DOHH2 (cell line): ENCODE data around the gene HOXA6.
A peak's percentile ranks its signal among the peaks of the same experiment; 100 is the strongest.

Source experiments
- H3F3A ChIP-seq: fragments of 200-600 bp; sonication (generic), shearing (Covaris generic); 2 replicates; pipeline ENCODE4 v1.6.0; 2016; ENCODE audit warnings: antibody characterized with exemption, mild to moderate bottlenecking; ENCODE audit not compliant: control insufficient read depth, insufficient read depth
- H3K27ac ChIP-seq: fragments of 200-600 bp; sonication (generic); 2 replicates; pipeline ENCODE4 v1.5.1; 2014; ENCODE audit warnings: low read depth, mild to moderate bottlenecking, low read length, moderate library complexity
- H3K27me3 ChIP-seq: fragments of 200-600 bp; sonication (generic); 2 replicates; pipeline ENCODE4 v1.6.1; 2014; ENCODE audit warnings: mild to moderate bottlenecking, low read length, mixed read lengths; ENCODE audit not compliant: control insufficient read depth
- H3K36me3 ChIP-seq: fragments of 200-600 bp; sonication (generic); 2 replicates; pipeline ENCODE4 v1.6.1; 2014; ENCODE audit warnings: mild to moderate bottlenecking, low read length, moderate library complexity, mixed read lengths; ENCODE audit not compliant: control insufficient read depth
- H3K4me1 ChIP-seq: fragments of 200-600 bp; sonication (generic); 2 replicates; pipeline ENCODE4 v1.6.1; 2014; ENCODE audit warnings: mild to moderate bottlenecking, low read length, mixed read lengths; ENCODE audit not compliant: control insufficient read depth
- H3K4me2 ChIP-seq: fragments of 200-600 bp; sonication (generic); 2 replicates; pipeline ENCODE4 v1.6.0; 2014; ENCODE audit warnings: mild to moderate bottlenecking, low read length, moderate library complexity
- H3K4me3 ChIP-seq: fragments of 200-600 bp; sonication (generic); 2 replicates; pipeline ENCODE4 v1.5.1; 2014; ENCODE audit warnings: mild to moderate bottlenecking, low read length, mixed read lengths
- H3K79me2 ChIP-seq: fragments of 200-600 bp; sonication (generic); 2 replicates; pipeline ENCODE4 v1.6.1; 2014; ENCODE audit warnings: mild to moderate bottlenecking, low read length, mixed read lengths; ENCODE audit not compliant: control insufficient read depth
- H3K9me2 ChIP-seq: fragments of 200-600 bp; sonication (generic); replicated peaks from 2 replicates; pipeline ENCODE4 v1.6.1; 2014; ENCODE audit warnings: mild to moderate bottlenecking, low read length, mixed read lengths; ENCODE audit not compliant: control insufficient read depth
- H3K9me3 ChIP-seq: fragments of 200-600 bp; sonication (generic); 2 replicates; pipeline ENCODE4 v1.6.1; 2014; ENCODE audit warnings: antibody characterized with exemption, low read length, mixed read lengths; ENCODE audit not compliant: control insufficient read depth, insufficient read depth
- H4K20me1 ChIP-seq: fragments of 200-600 bp; sonication (generic); 2 replicates; pipeline ENCODE4 v1.6.0; 2014; ENCODE audit warnings: low read depth, mild to moderate bottlenecking, antibody characterized with exemption, low read length, moderate library complexity; ENCODE audit not compliant: control insufficient read depth, insufficient read depth
- EZH2phosphoT487 ChIP-seq: fragments of 200-600 bp; sonication (generic); IDR thresholded peaks from 2 replicates; pipeline ENCODE4 v1.6.1; 2017; ENCODE audit warnings: borderline replicate concordance, mild to moderate bottlenecking, antibody characterized with exemption, low read length, moderate library complexity, mixed read lengths
- TF ChIP-seq, protein P1 (sequence below): fragments of 200-600 bp; sonication (generic); IDR thresholded peaks from one replicate; pipeline ENCODE4 v1.5.1; 2014; ENCODE audit warnings: antibody characterized with exemption, mild to moderate bottlenecking, low read depth, low read length; ENCODE audit not compliant: poor library complexity, severe bottlenecking

HOXA6 gene

DNA sequence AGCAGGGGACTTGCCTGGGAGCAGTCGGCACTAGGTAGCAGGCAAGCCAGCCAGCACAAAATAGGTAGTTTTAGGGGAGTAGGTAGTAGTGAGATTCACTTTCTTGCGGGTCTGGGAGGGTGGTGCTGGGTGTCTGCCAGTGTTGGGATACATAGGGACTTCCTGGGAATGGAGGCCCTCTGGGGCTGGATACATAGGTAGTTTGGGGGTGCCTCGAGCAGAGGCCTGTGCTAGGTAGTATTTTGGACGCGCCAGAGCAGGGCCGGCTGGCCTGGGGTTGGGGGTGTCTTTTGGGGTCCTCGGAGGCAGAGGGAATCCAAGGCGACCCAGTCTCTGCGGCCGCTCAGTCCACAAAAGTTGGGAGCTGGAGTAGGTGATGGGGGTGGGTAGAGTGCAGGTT is 6.8 kb upstream of the HOXA6 start:
- Histone ChIP-seq H3K27ac (no peak overlapping the region), H4K20me1 (no peaks in the 10 kb centered on the region), H3K9me3 (no peaks in the 10 kb centered on the region), H3K4me1 (peaks cover 34% of the 10 kb centered on the region), H3K79me2 (no peaks in the 10 kb centered on the region), H3K4me2 (no peak overlapping the region), H3F3A (no peaks in the 10 kb centered on the region), H3K4me3 (no peak overlapping the region), H3K36me3 (no peaks in the 10 kb centered on the region), H3K27me3 (peaks cover 77% of the 10 kb centered on the region), H3K9me2 (no peaks in the 10 kb centered on the region)
- TF ChIP-seq, protein P1, sequence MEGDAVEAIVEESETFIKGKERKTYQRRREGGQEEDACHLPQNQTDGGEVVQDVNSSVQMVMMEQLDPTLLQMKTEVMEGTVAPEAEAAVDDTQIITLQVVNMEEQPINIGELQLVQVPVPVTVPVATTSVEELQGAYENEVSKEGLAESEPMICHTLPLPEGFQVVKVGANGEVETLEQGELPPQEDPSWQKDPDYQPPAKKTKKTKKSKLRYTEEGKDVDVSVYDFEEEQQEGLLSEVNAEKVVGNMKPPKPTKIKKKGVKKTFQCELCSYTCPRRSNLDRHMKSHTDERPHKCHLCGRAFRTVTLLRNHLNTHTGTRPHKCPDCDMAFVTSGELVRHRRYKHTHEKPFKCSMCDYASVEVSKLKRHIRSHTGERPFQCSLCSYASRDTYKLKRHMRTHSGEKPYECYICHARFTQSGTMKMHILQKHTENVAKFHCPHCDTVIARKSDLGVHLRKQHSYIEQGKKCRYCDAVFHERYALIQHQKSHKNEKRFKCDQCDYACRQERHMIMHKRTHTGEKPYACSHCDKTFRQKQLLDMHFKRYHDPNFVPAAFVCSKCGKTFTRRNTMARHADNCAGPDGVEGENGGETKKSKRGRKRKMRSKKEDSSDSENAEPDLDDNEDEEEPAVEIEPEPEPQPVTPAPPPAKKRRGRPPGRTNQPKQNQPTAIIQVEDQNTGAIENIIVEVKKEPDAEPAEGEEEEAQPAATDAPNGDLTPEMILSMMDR: no peak
- TF ChIP-seq EZH2phosphoT487: no peak; the same call in 1 of the 2 replicates

DNA sequence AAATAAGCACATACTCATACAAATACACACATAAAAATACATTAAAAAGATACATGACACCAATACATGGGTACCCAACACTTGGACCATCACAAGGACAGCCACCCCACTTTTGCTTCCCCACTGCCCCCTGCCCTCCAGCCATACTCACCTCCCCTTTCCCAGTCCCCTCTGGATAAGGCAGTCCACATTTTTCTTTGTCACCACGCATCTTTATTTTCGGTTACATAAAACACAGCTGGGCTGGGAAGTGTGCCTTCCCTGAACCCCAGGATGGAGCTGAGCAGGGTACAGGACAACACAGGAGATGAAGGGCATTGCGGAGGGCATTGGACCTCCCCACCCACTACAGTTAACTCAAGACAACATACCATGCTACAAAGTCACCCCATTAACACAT is 6.0 kb upstream of the HOXA6 start:
- no peaks in the 10 kb centered on the region for H3K36me3 ChIP-seq
- no peak overlapping the region for H3K27ac ChIP-seq
- no peaks in the 10 kb centered on the region for H3K9me3 ChIP-seq
- peaks cover 39% of the 10 kb centered on the region for H3K4me1 ChIP-seq
- no peaks in the 10 kb centered on the region for H3F3A ChIP-seq
- TF ChIP-seq, protein P1: no peak
- no peak for TF ChIP-seq EZH2phosphoT487
- H3K27me3 ChIP-seq: peaks cover 71% of the 10 kb centered on the region
- no peaks in the 10 kb centered on the region for H3K79me2 ChIP-seq
- H3K4me3 ChIP-seq: no peak overlapping the region
- H3K9me2 ChIP-seq: no peaks in the 10 kb centered on the region
- no peak overlapping the region for H3K4me2 ChIP-seq
- H4K20me1 ChIP-seq: no peaks in the 10 kb centered on the region

DNA sequence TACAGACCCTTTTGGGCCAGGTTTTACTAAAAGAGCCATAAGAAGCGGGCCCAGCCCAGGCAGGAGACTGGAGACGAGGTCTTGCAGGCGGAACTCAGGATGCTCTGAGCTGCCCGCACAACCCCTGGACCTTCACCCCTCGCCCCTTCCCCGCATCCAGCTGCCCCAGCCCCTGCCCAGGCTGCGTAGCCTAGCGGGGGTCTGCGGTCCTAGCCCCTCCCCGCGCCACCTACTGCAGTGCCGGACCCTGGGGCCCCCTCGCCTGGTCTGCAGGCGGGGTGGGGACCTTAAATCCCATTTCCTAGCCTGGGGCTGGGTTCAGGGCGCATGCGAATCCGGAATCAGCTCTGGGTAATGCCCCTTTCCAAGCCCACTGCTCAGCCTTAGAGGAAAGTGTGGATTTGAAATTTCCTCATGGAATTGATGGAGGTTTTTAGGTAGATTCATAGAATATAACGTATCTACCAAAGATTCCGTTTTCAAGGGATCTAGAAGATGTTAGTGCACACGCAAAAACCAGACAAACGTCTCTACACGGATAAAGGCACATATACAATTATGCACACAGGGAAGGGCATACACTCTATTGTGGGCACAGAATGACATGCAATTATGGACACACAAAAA is 5.4 kb upstream of the HOXA6 start:
- Histone ChIP-seq H3K4me2 (peak overlapping the region; percentile 94; the same call in 1 of the 2 replicates), H3K9me3 (no peaks in the 10 kb centered on the region), H3K27me3 (peaks cover 71% of the 10 kb centered on the region), H3K27ac (no peak overlapping the region), H3K9me2 (no peaks in the 10 kb centered on the region), H3K79me2 (no peaks in the 10 kb centered on the region), H3F3A (no peaks in the 10 kb centered on the region), H3K4me3 (no peak overlapping the region), H3K36me3 (no peaks in the 10 kb centered on the region), H4K20me1 (no peaks in the 10 kb centered on the region), H3K4me1 (peaks cover 43% of the 10 kb centered on the region)
- no peak for TF ChIP-seq EZH2phosphoT487
- TF ChIP-seq, protein P1: no peak
